Tibial nerve (tissue), 4 donors: ENCODE results near the gene KCTD5. TPM values are rescaled to one million over a fixed set of nuclear protein-coding genes. Genes with fewer than 3 reads are reported as not detected.
"Not testable (repeated sequence)": the region's sequence is repeated elsewhere in the genome, so short reads cannot be mapped to it uniquely, and the experiment has no call there.

Experiments
- DNase-seq, 2 donors: peaks; one replicate each; pipeline ENCODE4 v3.0.0-alpha.2; 2019; ENCODE audit warnings: low spot score in 2 of 2
- H3K27ac ChIP-seq, 4 donors: fragments of 200-600 bp; sonication (generic) in 3 of 4; one replicate each; pipeline ENCODE4 v1.5.1; 2017 to 2019; ENCODE audit warnings: mild to moderate bottlenecking in 1 of 4
- H3K27me3 ChIP-seq, 2 donors: fragments of 200-600 bp; sonication (generic) in 1 of 2; one replicate each; pipeline versions ENCODE4 v1.5.1 to v1.6.0; 2017 to 2019
- H3K36me3 ChIP-seq, 3 donors: fragments of 200-600 bp; sonication (generic); one replicate each; pipeline ENCODE4 v1.5.1; 2018 to 2019
- H3K4me1 ChIP-seq, 4 donors: fragments of 200-600 bp; sonication (generic) in 3 of 4; one replicate each; pipeline ENCODE4 v1.5.1; 2017 to 2019
- H3K4me3 ChIP-seq, 4 donors: fragments of 200-600 bp; sonication (generic) in 3 of 4; one replicate each; pipeline ENCODE4 v1.5.1; 2017 to 2019; ENCODE audit warnings: mild to moderate bottlenecking in 1 of 4, moderate library complexity in 1 of 4
- H3K9me3 ChIP-seq, 4 donors: fragments of 200-600 bp; sonication (generic) in 3 of 4; one replicate each; pipeline ENCODE4 v1.5.1; 2017 to 2019
- CTCF ChIP-seq, 5 experiments: fragments of 200-600 bp in 3 of 5; fragments of 450-650 bp in 2 of 5; sonication (generic) in 3 of 5; IDR thresholded peaks; one replicate each; pipeline ENCODE4 v1.5.1; 2016 to 2019; ENCODE audit warnings: antibody characterized with exemption in 5 of 5, mild to moderate bottlenecking in 3 of 5, moderate library complexity in 2 of 5
- EP300 ChIP-seq, 2 donors: sonication (generic); formaldehyde crosslinking; IDR thresholded peaks; one replicate each; pipeline ENCODE4 v1.6.1; 2017; ENCODE audit warnings: antibody characterized with exemption in 2 of 2, mild to moderate bottlenecking in 1 of 2
- POLR2A ChIP-seq, 2 donors: fragments of 450-650 bp; IDR thresholded peaks; one replicate each; pipeline ENCODE4 v1.6.1; 2017; ENCODE audit warnings: antibody characterized with exemption in 2 of 2, mild to moderate bottlenecking in 2 of 2, moderate library complexity in 2 of 2
- WGBS, 2 donors: methylation state at CpG; one replicate each; pipeline ENCODE4 v1.1.5; 2018; 5-methylcytosine and 5-hydroxymethylcytosine counted together
- total RNA-seq, 4 donors: library from RNA; depleted of rRNA; stranded (reverse); fragments of >200 nt; gene quantifications; one replicate each; pipeline ENCODE4 v1.1.0, GENCODE V29; 2016

KCTD5 gene
- total RNA-seq, 4 donors from 2014 or later: 17.8 to 24.3 (median 21.2) TPM

- peaks cover 0 to 11% (median 0%) of the 10 kb centered on the region in 3 donors for H3K36me3 ChIP-seq
- no peaks in the 10 kb centered on the region for H3K27me3 ChIP-seq
- WGBS, 2 donors: 78 to 83% methylated on average over 19 of the region's 20 CpGs
- peaks cover 0 to 54% (median 36%) of the 10 kb centered on the region in 4 donors for H3K4me1 ChIP-seq
- no peak for DNase-seq
- TF ChIP-seq EP300 (IDR thresholded peaks at IDR 0.05) (no peak), POLR2A (IDR thresholded peaks at IDR 0.05) (no peak), CTCF (IDR thresholded peaks at IDR 0.05) (no peak)
- no peaks in the 10 kb centered on the region for H3K9me3 ChIP-seq
- H3K27ac ChIP-seq: peak overlapping the region in 3 of 4 donors; percentile 17 to 61 (median 45)
- H3K4me3 ChIP-seq: no peak overlapping the region
Measured at GRCh38 chr16:2686912-2687507, 4.7 kb downstream of the KCTD5 start.

GRCh38 chr16:2687531-2688308, 5.4 kb downstream of the KCTD5 start:
- Histone ChIP-seq H3K27ac (peak overlapping the region in 2 of 4 donors; percentile 17 to 61), H3K27me3 (no peaks in the 10 kb centered on the region), H3K4me1 (peaks cover 0 to 61% (median 41%) of the 10 kb centered on the region in 4 donors), H3K9me3 (no peaks in the 10 kb centered on the region), H3K4me3 (no peak overlapping the region), H3K36me3 (peaks cover 0 to 11% (median 0%) of the 10 kb centered on the region in 3 donors)
- TF ChIP-seq CTCF (IDR thresholded peaks at IDR 0.05) (no peak), POLR2A (IDR thresholded peaks at IDR 0.05) (no peak)
- 80 to 90% methylated on average over 16 to 19 of the region's 19 CpGs for WGBS, 2 donors
- no peak for DNase-seq

GRCh38 chr16:2689422-2689821, 7.1 kb downstream of the KCTD5 start:
- WGBS, 2 donors: 27 to 28% methylated on average over 4 to 5 of the region's 13 CpGs
- H3K9me3 ChIP-seq, DNase-seq, H3K4me3 ChIP-seq, H3K27me3 ChIP-seq: not testable (repeated sequence)
- H3K36me3 ChIP-seq: peaks cover 0 to 11% (median 0%) of the 10 kb centered on the region in 3 donors
- peaks cover 0 to 59% (median 44%) of the 10 kb centered on the region in 4 donors for H3K4me1 ChIP-seq
- H3K27ac ChIP-seq: peak overlapping the region in 2 of 4 donors; percentile 69 to 75

GRCh38 chr16:2689968-2690801, 7.9 kb downstream of the KCTD5 start:
- Histone ChIP-seq H3K36me3 (peaks cover 0 to 11% (median 0%) of the 10 kb centered on the region in 3 donors), H3K27me3 (no peaks in the 10 kb centered on the region), H3K4me3 (no peak overlapping the region), H3K4me1 (peaks cover 0 to 54% (median 42%) of the 10 kb centered on the region in 4 donors), H3K9me3 (no peaks in the 10 kb centered on the region), H3K27ac (peak overlapping the region in 3 of 4 donors; percentile 11 to 75 (median 69))
- TF ChIP-seq POLR2A (IDR thresholded peaks at IDR 0.05) (no peak), EP300 (IDR thresholded peaks at IDR 0.05) (peak in 1 of 2 donors; percentile 15), CTCF (IDR thresholded peaks at IDR 0.05) (no peak)
- no peak for DNase-seq
- WGBS, 2 donors: 58 to 64% methylated on average over 32 to 36 of the region's 36 CpGs

- no peaks in the 10 kb centered on the region for H3K27me3 ChIP-seq
- TF ChIP-seq CTCF (IDR thresholded peaks at IDR 0.05) (no peak), POLR2A (IDR thresholded peaks at IDR 0.05) (no peak), EP300 (IDR thresholded peaks at IDR 0.05) (no peak)
- H3K4me3 ChIP-seq: no peak overlapping the region
- 90 to 97% methylated on average over 11 of the region's 11 CpGs for WGBS, 2 donors
- peak overlapping the region in 3 of 4 donors; percentile 11 to 75 (median 69) for H3K27ac ChIP-seq
- no peak for DNase-seq
- no peaks in the 10 kb centered on the region for H3K9me3 ChIP-seq
- peaks cover 0 to 11% (median 0%) of the 10 kb centered on the region in 3 donors for H3K36me3 ChIP-seq
- peaks cover 0 to 54% (median 42%) of the 10 kb centered on the region in 4 donors for H3K4me1 ChIP-seq
Measured at GRCh38 chr16:2690852-2691251, 8.5 kb downstream of the KCTD5 start.
